HG03565 (cell line): ENCODE results near the gene IFT52.

Experiments used
- ATAC-seq: cut with Tn5 transposase; IDR thresholded peaks from one replicate; pipeline ENCODE4 v1.9.1; 2021; ENCODE audit warnings: mild to moderate bottlenecking, moderate library complexity; ENCODE audit not compliant: unreplicated experiment

The IFT52 gene

DNA sequence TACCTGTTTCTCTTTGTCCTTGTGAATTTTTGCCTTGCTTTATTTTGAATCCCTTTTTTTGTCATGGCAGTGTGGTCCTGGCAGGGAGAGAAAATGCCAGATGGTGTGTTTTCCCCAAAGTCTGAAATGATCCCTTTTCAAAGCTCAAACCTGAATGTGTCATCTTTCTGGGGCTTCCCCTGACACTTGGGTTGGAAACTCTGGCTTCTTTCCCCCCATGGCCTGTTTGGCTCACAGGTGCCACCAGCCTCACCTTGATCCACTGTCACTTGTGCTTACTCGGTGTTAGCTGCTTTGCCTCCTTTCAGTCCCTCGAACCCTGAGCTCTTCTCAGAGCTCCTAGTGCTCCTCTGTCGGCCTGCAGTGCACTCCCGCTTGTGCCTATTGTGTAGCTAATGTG is 98.4 kb downstream of the IFT52 start:
- no peak for ATAC-seq

DNA sequence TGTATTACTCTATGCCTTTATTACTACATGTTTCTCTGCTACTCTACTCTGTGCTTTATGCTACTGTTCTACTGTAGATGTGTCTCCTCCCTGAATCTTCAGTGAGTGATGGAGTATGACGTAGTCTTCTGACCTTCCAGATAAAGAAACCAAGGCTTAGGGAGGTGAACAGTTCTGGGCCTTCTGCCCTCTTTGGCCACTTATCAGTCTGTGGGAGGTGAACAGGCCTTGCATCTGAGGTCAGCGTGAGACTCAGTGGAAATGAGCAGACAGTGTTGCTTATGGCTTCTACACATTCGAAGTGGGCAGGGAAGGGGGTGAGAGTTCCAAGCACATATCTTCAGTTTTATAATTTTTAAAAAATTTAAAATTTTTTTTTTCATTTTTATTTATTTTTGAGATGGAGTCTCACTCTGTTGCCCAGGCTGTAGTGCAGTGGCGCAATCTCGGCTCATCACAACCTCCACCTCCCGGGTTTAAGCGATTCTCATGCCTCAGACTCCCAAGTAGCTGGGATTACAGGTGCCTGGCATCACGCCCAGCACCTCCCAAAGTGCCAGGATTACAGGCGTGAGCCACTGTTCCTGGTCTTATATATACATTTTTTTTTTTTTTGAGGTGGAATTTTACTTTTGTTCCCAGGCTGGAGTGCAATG is 100.3 kb downstream of the IFT52 start:
- no peak for ATAC-seq

DNA sequence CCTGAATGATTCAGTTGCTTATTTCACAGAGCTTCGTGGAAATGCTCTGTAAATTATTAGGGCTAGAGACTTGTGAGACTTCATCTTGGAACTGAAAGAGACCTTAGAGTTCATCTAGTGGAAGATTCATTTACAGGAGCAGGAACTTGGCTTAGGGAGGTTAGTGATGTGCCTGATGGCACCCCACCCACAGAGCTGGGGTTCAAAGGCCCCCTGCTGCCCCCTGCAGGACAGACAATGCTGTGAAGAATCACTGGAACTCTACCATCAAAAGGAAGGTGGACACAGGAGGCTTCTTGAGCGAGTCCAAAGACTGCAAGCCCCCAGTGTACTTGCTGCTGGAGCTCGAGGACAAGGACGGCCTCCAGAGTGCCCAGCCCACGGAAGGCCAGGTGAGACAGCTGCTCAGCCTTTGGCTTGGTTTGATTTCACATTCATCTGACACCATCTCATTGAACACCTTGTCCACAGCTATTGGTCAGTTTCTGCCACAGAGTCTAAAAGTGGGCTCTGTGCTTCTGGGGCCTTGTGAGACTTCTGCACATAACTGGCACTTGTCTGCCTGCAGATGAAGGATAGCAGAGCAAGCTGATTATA is 101.3 kb downstream of the IFT52 start:
- no peak for ATAC-seq

DNA sequence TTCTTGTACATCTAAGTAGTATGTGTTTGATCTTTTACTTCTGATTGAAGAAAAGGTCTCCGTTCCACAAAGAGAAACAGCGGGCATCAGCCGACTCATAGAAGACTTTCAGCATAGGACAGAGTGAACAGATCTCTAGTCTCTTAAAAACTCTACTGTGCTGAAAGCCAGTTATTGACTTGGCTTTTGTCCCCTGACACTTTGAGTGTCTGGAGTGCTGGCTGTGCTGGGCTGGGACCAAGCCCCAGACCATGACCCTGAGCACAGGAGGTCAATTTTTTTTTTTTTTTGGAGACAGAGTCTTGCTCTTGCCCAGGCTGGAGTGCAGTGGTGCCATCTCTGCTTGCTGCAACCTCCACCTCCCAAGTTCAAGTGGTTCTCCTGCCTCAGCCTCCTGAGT is 104.0 kb downstream of the IFT52 start:
- no peak for ATAC-seq

DNA sequence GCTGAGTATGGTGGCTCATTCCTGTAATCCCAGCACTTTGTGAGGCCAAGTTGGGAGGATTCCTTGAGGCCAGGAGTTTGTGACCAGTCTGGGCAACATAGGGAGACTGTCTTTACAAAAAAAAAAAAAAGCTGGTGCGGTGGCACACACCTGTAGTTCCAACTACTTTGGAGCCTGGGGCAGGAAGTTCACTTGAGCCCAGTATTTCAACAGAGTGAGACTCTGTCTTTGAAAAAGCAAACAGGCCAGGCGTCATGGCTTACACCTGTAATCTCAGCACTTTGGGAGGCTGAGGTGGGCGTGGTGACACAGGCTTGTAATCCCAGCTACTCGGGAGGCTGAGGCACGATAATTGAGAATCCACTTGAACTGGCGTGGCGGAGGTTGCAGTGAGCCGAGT is 104.8 kb downstream of the IFT52 start:
- no peak for ATAC-seq
